NCI-H82 (cell line): Measurements from ENCODE around the gene CPT1C.

Experiments used
- DNase-seq: peaks from one replicate; lab custom pipeline; 2025; lab: John Stamatoyannopoulos, UW

CPT1C gene

DNA sequence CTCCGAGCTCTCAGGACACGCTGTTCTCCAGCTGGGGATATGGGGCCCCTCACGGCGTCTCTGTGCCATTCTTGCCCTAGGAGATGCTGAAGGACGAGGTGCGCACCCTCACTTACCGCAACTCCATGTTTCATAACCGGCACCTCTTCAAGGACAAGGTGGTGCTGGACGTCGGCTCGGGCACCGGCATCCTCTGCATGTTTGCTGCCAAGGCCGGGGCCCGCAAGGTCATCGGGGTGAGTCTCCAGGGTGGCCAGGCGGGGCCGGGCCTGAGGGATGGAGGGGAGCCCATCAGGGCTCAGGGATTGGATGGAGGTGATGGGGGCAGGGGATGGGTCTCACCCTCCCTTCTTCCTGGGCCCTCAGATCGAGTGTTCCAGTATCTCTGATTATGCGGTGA lies 9.1 kb upstream of the CPT1C start:
- DNase-seq, result no peak

DNA sequence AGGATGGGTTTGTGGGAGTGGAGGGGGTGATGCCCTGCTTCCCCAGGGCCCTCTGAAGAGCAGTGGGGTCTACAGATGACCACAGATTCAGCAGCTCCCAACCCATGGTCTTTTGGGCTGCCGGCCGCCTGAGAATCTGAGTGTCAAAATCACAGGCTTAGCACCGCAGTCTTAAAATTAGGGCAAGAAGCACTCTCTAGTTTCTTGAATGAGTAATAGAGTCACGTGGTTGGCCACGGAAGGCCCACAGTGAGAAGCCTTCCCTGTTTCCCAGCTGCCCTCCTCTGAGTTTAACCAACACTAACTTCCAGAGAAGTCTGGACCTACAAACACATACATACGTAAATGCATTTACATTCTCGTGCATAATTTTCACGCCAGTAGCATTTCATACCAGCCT lies 8.6 kb upstream of the CPT1C start:
- DNase-seq, result no peak

DNA sequence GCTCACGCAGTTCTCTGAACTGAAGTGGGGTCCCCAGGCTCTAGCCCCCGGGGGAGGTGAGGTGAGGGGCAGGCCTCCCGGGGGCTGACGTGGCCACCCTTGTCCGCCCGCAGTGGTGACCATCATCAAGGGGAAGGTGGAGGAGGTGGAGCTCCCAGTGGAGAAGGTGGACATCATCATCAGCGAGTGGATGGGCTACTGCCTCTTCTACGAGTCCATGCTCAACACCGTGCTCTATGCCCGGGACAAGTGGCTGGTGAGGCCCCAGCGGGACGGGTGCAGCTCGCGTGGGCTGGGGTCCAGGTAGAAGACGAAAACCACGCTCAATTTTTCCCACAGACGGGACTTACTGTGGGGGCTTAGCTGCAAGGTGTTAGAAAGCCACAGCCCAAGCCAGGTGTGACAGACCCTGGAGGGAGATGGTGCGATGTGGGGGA lies 7.1 kb upstream of the CPT1C start:
- DNase-seq, result no peak

DNA sequence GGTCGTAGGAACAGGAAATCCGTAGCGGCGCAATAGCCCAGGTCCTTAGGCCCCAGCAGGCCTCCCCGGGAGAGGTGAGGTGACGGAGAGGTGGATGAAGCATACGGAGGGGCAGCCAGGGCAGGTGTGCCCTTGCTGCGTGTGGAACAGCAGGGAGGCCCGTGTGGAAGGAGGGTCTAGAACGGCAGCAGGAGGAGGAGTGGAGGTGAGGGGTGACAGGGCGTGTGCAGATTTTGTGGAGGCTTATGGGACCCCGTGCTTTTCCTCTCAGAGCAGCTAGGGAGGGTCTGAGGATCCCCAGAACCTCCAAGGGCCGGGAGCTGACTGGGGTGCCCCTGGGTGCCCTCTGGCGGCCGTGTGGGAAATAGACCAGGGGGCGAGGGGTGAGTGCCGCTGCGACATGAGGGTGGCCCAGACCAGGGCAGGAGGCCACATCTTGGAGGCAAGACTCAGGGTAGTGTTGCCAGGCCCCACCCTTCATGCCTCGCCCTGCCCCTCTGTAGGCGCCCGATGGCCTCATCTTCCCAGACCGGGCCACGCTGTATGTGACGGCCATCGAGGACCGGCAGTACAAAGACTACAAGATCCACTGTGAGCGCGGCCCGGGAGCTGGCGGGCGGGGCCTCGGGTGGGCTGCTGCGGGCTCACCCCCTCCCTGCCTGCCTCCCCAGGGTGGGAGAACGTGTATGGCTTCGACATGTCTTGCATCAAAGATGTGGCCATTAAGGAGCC lies 6.5 kb upstream of the CPT1C start:
- DNase-seq, result peak; percentile 46

DNA sequence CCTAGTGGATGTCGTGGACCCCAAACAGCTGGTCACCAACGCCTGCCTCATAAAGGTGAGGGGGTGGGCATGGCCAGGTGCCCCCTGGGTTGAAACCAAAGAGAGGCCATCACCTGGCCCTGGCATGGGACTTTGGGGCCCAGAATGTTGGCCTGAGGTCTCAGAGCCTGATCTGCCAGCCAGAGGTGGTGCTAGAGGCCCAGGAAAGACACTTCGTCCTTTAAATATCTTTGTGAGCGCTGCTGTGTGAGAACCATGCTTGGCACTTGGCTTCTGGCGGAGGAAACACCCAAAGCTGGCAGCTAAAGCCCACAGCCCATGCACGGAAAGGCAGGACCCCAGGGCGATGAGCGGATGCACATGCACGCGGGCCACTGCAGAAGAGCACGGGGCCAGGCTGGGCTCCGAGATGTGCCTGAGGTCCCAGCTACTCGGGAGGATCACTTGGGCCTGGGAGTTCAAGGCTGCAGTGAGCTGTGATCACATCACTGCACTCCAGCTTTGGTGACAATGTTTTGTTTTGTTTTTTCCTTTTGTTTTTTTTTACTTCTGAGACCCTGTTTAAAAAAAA lies 5.8 kb upstream of the CPT1C start:
- DNase-seq, result no peak

DNA sequence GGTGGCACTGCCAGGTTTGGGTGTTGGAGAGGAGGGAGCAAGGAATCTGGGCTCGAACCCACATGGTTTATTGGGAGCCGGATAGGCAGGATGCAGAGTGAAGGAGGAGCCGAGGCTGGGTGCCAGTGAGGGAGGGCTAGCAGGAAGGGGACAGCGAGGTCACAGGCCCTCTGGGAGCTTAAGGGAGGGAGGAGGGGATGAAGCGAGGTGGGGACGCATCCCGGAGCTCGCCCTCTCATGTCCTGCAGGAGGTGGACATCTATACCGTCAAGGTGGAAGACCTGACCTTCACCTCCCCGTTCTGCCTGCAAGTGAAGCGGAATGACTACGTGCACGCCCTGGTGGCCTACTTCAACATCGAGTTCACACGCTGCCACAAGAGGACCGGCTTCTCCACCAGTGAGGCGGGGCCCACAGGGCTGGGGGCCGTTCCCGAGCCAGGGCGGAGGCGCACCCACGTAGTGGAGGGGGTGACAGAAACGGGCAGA lies 5.0 kb upstream of the CPT1C start:
- no peak for DNase-seq

DNA sequence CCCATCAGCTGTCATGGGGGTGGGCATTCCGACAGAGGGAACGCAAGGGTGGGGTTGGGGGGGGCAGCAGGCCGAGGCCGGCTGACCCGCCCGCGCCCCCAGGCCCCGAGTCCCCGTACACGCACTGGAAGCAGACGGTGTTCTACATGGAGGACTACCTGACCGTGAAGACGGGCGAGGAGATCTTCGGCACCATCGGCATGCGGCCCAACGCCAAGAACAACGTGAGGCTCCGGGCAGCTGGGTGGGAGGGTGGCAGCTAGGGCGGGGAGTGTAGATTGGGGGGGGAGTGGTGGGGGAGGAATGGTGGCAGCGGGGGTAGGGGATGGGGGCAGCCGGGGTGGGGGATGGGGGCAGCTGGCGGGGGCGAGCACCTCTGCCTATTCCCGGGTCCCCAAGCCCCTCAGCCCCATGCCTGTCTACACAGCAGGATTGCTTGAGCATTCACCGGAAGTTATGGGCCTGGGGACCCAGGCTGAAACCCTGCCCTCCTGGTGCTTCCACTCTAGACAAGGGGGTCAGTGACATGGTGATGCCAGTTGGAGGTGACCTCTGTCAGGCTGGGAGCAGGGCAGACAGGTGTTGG lies 4.3 kb upstream of the CPT1C start:
- DNase-seq, result no peak

DNA sequence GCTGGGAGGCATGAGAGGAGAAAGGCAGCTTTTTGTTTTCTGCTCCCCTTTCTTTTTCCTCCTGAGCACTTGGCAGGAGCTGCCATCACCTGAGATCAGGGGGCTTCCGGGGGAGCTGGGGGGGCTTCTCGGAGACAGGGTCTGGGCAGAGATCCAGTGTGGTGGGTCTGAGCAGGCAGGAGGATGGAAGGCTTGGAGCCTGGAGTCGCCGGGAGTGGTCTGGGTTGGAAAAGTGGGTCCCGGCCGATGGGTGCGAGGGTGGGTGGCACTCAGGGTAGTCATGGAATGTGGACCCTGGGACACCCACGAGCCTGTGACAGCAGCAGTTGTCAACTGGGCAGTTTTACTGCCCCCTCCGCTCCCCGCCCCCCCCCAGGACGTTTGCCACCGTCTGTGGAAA lies 3.8 kb upstream of the CPT1C start:
- no peak for DNase-seq

DNA sequence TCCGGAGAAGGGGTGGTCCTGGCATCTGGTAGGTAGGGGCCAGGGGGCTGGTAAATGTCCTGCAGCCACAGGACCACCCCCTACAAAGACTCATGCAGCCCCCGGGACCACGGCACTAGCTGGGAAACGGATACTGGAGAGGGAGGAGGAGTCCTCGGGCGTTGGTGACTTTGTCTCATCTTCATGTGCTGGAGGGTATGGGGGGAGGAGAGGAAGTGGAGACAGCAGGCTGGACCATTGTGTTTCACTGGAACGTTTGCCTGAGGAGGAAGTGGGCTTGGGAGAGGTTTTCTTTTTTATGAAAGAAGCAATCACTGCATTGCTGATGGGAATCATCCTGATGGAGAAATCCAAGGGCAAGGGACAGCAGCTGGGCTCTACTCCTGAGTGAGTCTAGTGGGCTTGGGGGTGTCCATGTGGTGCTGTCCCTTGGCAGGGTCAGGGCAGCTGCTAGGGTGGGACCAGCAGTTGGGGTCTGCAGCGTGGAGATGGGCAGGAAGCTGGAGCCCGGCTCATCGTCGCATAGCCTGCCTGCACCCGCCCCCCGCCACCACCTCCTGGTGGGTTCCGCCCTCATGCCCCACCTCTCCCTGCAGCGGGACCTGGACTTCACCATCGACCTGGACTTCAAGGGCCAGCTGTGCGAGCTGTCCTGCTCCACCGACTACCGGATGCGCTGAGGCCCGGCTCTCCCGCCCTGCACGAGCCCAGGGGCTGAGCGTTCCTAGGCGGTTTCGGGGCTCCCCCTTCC lies 3.2 kb upstream of the CPT1C start:
- DNase-seq, result peak; percentile 42

DNA sequence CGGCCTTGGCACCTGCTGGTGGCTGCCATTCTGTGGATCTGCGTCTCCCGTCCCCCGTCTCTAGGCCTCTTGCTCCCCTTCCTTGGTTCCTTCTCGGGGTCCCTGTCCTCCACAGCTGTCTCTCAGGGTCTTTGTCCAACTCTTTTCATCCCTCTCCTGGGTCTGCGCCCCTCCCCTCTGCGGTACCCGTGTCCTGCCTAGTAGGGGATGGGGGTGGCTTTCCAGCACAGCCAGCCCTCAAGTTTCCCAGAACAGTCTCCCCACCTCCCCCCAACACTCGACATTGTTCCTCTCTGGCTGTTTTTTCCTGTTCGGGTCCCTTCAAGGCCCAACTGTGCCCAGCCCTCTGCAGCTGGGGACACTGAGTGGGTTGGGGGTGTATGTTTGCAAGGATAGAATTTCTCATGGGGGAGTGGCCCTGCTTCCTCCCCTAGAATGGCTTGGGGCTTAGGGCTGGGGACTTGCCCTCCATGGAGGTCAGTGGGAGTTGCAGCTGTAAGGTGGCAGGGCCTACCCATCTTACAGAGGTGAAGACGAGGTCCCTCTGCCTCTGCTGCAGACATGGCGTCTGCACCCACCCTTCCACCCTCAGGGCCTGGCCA lies 2.3 kb upstream of the CPT1C start:
- DNase-seq, result no peak

DNA sequence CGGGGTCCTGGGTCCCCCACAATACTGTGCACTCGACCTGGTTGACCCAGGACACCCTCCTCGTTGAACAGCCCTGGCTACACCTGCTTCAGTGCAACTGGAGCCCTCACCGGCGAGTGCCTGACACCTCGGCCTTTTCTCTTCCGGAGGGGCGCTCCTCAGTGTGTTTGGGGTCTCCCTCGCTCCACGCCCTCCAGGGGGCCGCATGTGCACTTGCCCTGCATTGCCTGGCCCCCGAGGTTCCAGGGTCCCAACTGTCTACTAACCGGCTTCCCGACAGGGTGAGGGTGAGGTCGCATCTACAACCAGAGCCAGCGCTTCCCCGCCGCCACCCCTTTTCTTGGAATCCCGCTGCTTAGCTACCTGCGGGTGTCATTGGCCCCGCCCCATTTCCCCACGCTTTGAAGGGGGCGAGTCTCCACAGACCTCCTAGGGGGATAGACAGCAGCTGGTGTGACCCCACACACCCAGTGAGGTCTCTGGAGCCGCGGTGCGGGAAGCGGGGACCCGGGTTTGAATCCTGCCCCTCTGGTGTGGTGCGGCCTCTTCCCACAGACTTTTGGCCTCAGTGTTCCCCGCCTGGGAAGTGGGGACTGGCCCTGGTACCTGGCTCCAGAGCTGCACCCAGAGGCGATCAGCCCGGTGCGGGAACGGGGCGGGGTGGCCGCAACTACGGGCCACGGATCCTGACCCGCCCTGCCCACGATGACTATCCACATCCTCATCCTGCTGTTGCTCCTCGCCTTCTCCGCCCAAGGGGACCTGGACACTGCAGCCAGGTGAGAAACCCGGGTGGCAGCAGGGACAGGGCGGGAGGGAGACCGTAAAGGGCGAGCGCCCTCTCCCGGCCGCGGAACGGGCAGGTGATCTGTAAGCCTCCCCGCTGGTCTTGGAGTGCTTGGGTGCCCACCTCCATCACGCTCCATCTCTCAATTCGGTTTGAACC lies 1.5 kb upstream of the CPT1C start, which contains the start of gene ADM5:
Gene ADM5 (plus strand): TSS at position 462 of the 946 bp plus-strand sequence. CDS start 244 bp downstream, at position 706.
- DNase-seq, result peak; percentile 86

DNA sequence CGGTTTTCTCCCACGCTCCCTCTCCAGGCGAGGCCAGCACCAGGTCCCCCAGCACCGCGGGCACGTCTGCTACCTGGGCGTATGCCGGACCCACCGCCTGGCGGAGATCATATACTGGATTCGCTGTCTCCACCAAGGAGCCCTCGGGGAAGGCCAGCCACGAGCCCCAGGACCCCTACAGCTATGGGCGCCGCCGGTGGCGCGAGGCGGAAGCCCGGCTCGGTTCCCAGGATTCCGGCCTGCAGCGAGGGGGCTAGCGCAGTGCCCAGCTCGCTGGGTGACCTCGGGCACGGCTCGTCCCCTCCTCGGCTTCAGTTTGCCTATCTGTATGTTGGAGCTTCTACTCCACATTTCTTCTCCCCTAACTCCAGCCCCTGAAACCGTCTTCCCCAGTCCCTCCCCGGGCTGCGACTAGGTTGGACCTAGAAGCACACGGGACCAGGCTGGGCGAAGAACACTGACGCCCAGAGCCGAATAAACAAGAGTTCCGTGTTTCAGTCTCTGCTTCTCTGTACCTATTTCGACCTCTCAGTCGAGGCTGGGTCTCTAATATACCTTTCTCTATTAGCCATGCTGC lies 749 bp upstream of the CPT1C start:
- no peak for DNase-seq

DNA sequence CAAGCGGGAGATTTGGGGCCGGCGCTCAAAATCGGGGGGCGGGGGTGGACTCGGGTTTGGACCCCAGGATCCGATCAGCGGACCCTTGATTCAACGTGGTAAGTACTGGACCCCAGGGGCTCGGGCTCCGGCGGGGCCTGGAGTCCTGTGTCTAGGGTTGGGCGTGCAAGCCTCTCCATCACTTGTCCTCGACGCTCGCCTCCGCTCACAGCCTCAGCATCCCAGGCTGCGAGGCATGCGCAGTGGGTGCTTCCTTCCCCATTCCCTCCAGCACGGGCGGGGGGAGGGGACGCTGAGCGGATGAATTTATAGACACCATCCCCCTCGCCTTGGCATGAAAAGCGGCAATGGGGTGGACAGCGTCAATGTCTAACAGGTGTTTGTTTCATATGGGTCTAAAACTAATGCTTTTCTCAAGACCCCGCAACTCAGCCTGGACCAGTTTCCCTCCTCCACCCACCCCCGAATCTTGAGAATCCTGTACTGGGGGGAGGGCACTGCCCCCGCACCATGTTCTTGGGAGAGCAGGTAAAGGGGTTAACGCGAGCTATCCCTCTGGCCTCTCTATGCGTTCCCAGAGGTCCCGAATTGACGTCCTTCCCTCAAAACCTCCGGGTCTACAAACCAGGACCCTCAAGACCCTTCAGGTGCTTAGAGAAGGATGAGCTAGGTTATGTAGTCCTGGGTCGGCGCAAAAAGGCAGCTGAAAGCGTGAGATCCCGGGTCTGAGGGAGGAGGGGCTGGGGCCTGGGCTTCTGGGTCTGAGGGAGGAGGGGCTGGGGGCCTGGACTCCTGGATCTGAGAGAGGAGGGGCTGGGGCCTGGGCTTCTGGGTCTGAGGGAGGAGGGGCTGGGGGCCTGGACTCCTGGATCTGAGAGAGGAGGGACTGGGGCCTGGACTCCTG lies 579 bp downstream of the CPT1C start:
- DNase-seq, result peak; percentile 96

DNA sequence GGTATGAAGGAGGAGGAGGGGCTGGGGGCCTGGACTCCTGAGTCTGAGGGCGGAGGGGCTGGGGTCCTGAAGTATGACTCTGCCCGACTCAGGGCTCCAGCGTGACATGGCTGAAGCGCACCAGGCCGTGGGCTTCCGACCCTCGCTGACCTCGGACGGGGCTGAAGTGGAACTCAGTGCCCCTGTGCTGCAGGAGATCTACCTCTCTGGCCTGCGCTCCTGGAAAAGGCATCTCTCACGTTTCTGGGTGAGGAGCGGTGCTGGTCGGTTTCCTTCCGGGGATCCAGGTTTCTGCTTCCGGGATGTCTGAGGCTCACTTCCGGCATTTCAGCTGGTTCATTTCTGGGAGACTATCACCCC lies 1.2 kb downstream of the CPT1C start:
- DNase-seq, result peak; percentile 41

DNA sequence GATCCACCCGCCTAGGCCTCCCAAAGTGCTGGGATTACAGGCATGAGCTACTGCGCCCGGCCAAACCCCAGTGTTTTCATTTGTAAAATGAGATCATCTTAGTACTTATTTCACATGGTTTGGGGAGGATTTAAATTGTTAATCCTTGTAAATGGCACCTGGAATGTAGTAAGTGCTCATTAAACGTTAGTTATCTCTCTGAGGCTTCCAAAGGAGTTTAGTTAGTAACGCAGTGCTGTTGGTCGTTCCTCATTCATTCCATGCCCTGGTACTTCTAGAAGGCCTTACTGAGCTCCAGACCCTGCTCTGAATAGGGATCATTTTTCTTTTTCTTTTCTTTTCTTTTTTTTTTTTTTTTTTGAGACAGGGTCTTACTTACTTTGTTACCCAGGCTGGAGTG lies 5.2 kb downstream of the CPT1C start:
- peak; percentile 31 for DNase-seq

DNA sequence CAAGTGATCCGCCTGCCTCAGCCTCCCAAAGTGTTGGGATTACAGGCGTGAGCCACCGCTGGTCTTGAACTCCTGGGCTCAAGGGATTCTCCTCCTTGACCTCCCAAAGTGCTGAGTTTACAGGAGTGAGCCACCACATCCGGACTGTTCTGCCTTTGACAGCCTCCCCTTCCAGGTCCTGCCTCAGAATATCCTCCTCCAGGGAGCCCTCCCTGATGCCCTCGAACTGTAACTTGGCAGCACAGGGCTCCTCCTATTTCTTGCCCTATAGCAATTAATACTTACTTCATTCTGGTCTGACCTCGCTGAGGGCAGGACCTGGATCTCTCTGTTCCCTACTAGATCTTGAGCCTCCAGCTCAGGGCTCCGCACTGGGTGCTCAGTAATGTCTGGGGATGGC lies 5.9 kb downstream of the CPT1C start:
- DNase-seq, result no peak

DNA sequence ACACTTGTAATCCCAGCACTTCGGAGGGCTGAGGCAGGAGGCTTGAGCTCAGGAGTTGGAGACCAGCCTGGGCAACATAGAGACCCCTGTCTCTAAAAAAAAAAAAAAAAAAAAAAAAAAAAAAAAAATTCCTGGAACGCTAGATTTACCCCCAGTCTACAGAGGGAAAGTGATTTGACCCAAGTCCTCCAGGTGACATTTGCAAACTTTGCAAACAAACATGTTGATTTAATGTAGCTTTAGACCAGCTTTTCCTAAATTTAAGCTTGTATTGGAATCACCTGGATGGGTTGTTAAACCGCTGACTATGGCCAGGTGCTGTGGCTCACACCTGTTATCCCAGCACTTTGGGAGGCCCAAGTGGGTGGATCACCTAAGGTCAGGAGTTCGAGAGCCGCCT lies 8.4 kb downstream of the CPT1C start:
- no peak for DNase-seq

DNA sequence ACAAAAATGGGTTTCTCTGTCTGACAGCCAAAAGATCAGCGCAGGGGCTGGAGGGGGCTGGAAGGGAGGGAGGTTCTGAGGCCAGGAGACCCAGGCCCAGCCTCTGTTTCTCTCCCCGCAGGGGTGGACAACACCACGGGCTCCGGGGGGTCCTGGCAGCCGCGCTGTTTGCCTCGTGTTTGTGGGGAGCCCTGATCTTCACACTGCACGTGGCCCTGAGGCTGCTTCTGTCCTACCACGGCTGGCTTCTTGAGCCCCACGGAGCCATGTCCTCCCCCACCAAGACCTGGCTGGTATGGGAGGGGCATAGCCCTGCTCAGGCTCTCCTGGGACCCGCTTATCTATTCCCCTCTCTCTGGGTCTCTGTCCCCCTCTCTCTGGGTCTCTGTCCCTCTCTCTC lies 9.6 kb downstream of the CPT1C start:
- DNase-seq, result no peak

DNA sequence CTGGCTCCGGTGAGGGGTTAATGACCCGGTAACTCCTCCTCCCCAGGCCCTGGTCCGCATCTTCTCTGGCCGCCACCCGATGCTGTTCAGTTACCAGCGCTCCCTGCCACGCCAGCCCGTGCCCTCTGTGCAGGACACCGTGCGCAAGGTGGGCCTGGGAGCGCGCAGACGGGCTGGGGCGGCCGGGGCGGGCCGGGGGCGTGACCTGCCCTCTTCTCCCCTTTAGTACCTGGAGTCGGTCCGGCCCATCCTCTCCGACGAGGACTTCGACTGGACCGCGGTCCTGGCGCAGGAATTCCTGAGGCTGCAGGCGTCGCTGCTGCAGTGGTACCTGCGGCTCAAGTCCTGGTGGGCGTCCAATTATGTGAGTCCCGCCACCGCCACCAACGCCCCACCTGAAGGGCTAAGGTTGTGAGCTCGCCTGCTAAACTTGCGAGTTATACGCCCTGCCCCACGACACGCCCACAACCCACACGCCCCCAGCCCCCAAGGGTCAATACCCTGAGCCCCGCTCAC lies 10.4 kb downstream of the CPT1C start:
- no peak for DNase-seq
